Activated CD8-positive, alpha-beta memory T cell treated with anti-CD3 and anti-CD28 coated beads, Interleukin-2, amount 50 U/mL, for 24 hours (primary cell): ENCODE measurements around the gene SLC39A11.
"Not testable (repeated sequence)": the region's sequence is repeated elsewhere in the genome, so short reads cannot be mapped to it uniquely, and the experiment has no call there.

Experiments
- DNase-seq: peaks from one replicate; pipeline ENCODE4 v3.0.0-alpha.2; 2020; ENCODE audit errors: extremely low read depth

Gene SLC39A11

GRCh38 chr17:72916991-72917390, 175.5 kb downstream of the SLC39A11 start:
- no peak for DNase-seq

- no peak for DNase-seq
Observed at GRCh38 chr17:72915625-72916081, 176.8 kb downstream of the SLC39A11 start.

- DNase-seq, result no peak
Observed at GRCh38 chr17:72913142-72913682, 179.3 kb downstream of the SLC39A11 start.

GRCh38 chr17:72906306-72906705, 186.2 kb downstream of the SLC39A11 start:
- DNase-seq, result no peak

- no peak for DNase-seq
Observed at GRCh38 chr17:72903522-72903921, 189.0 kb downstream of the SLC39A11 start.

GRCh38 chr17:72901657-72902056, 190.8 kb downstream of the SLC39A11 start:
- DNase-seq, result no peak

GRCh38 chr17:72901083-72901482, 191.4 kb downstream of the SLC39A11 start:
- no peak for DNase-seq

- DNase-seq, result no peak
Observed at GRCh38 chr17:72900654-72900971, 191.9 kb downstream of the SLC39A11 start.

GRCh38 chr17:72898725-72899124, 193.8 kb downstream of the SLC39A11 start:
- no peak for DNase-seq

- not testable (repeated sequence) for DNase-seq
Observed at GRCh38 chr17:72896288-72896687, 196.2 kb downstream of the SLC39A11 start.

GRCh38 chr17:72891627-72892026, 200.9 kb downstream of the SLC39A11 start:
- no peak for DNase-seq

- DNase-seq, result no peak
Observed at GRCh38 chr17:72890711-72891110, 201.8 kb downstream of the SLC39A11 start.

- no peak for DNase-seq
Observed at GRCh38 chr17:72887917-72888316, 204.6 kb downstream of the SLC39A11 start.

- no peak for DNase-seq
Observed at GRCh38 chr17:72887322-72887721, 205.2 kb downstream of the SLC39A11 start.

- DNase-seq, result no peak
Observed at GRCh38 chr17:72886622-72887021, 205.9 kb downstream of the SLC39A11 start.

- no peak for DNase-seq
Observed at GRCh38 chr17:72884066-72884465, 208.4 kb downstream of the SLC39A11 start.

GRCh38 chr17:72883351-72883750, 209.1 kb downstream of the SLC39A11 start:
- no peak for DNase-seq

- no peak for DNase-seq
Observed at GRCh38 chr17:72882426-72882825, 210.1 kb downstream of the SLC39A11 start.

- no peak for DNase-seq
Observed at GRCh38 chr17:72879877-72880276, 212.6 kb downstream of the SLC39A11 start.

GRCh38 chr17:72878975-72879660, 213.4 kb downstream of the SLC39A11 start:
- DNase-seq, result no peak

GRCh38 chr17:72877348-72877747, 215.1 kb downstream of the SLC39A11 start:
- no peak for DNase-seq

GRCh38 chr17:72876413-72876812, 216.1 kb downstream of the SLC39A11 start:
- no peak for DNase-seq

- DNase-seq, result no peak
Observed at GRCh38 chr17:72875361-72875760, 217.1 kb downstream of the SLC39A11 start.

- DNase-seq, result no peak
Observed at GRCh38 chr17:72872396-72872795, 220.1 kb downstream of the SLC39A11 start.
